Activated CD8-positive, alpha-beta T cell treated with anti-CD3 and anti-CD28 coated beads, Interleukin-2, amount 10 ng/mL, durations not matched to agents 7 days and 5 days (primary cell): Measurements from ENCODE around the gene HIVEP3. TPM values are rescaled to one million over a fixed set of nuclear protein-coding genes. Genes with fewer than 3 reads are reported as not detected.
"Not testable (repeated sequence)": the region's sequence is repeated elsewhere in the genome, so short reads cannot be mapped to it uniquely, and the experiment has no call there.

Experiments
- ATAC-seq: fragments of 150-1000 bp; cut with Tn5 transposase; one replicate; pipeline ENCODE4 v1.10.0; 2021; ENCODE audit warnings: moderate library complexity
- CTCF ChIA-PET: fragments of 350-600 bp; sonication (Branson Sonifier 250); formaldehyde crosslinking; loops from one replicate; lab custom pipeline; 2021; ENCODE audit warnings: antibody characterized with exemption; lab: Charles Lee
- POLR2A ChIA-PET: fragments of 350-600 bp; sonication (Branson Sonifier 250); formaldehyde crosslinking; loops from one replicate; lab custom pipeline; 2021; ENCODE audit warnings: antibody characterized with exemption; lab: Charles Lee
- DNase-seq: peaks from one replicate; pipeline ENCODE4 v3.0.0-alpha.2; 2020
- H3K27ac Mint-ChIP-seq: one replicate; pipeline ENCODE4 v1.8.0; 2021; ENCODE audit warnings: mild to moderate bottlenecking, mixed read lengths
- H3K27me3 Mint-ChIP-seq: one replicate; pipeline ENCODE4 v1.8.0; 2021; ENCODE audit warnings: low read depth, mixed read lengths
- H3K36me3 Mint-ChIP-seq: one replicate; pipeline ENCODE4 v1.8.0; 2021; ENCODE audit warnings: low read depth, mixed read lengths
- H3K4me1 Mint-ChIP-seq: one replicate; pipeline ENCODE4 v1.8.0; 2021; ENCODE audit warnings: low read depth, mixed read lengths
- H3K4me3 Mint-ChIP-seq: one replicate; pipeline ENCODE4 v1.8.0; 2021; ENCODE audit warnings: mild to moderate bottlenecking, mixed read lengths
- H3K9me3 Mint-ChIP-seq: one replicate; pipeline ENCODE4 v1.8.0; 2022; ENCODE audit warnings: mixed read lengths; ENCODE audit not compliant: insufficient read depth
- total RNA-seq, 2 experiments: library from RNA; stranded (reverse); gene quantifications; one replicate each; pipeline ENCODE4 v1.2.3, GENCODE V29; 2021

Gene HIVEP3
- 10 to 100 TPM; 10.8 to 11.8 TPM for total RNA-seq

GRCh38 chr1:41918450-41919043 is at the start of gene HIVEP3:
TSS of gene HIVEP3 (minus strand) at chr1:41918922.
- ChIA-PET CTCF (interaction anchor here (0.8 to 6.1 kb wide), 2 partner anchors 27 to 114 kb away, joined by 3 to 71 read pairs; no protein-coding TSS in a partner anchor), POLR2A (interaction anchor here (0.7 to 2.4 kb wide), 5 partner anchors 10 to 27 kb away, joined by 3 to 26 read pairs (median 4); no protein-coding TSS in a partner anchor)
- no peak for DNase-seq
- Mint-ChIP-seq H3K27ac (peak within 1 kb of the TSS; percentile 98), H3K4me3 (peak within 1 kb of the TSS; percentile 95), H3K27me3 (peaks cover 6% of the 10 kb centered on the region), H3K4me1 (peaks cover 69% of the 10 kb centered on the region), H3K9me3 (peaks cover 4% of the 10 kb centered on the region), H3K36me3 (peaks cover 12% of the 10 kb centered on the region)
- no peak for ATAC-seq

- Mint-ChIP-seq H3K4me3 (no peak overlapping the region), H3K9me3 (peaks cover 10% of the 10 kb centered on the region), H3K27me3 (no peaks in the 10 kb centered on the region), H3K4me1 (no peaks in the 10 kb centered on the region), H3K36me3 (no peaks in the 10 kb centered on the region), H3K27ac (no peak overlapping the region)
- ChIA-PET CTCF (no interaction called here), POLR2A (interaction anchor here (0.6 kb wide), 1 partner anchor 161 kb away, joined by 3 read pairs; no protein-coding TSS in a partner anchor)
- DNase-seq (no peak), ATAC-seq (no peak)
These were observed 45.7 kb upstream of the HIVEP3 start for GRCh38 chr1:41964400-41964799.

GRCh38 chr1:41963636-41964035 is 44.9 kb upstream of the HIVEP3 start:
- no peak overlapping the region for H3K4me3 Mint-ChIP-seq
- CTCF ChIA-PET, result no interaction called here
- H3K27me3 Mint-ChIP-seq, result no peaks in the 10 kb centered on the region
- DNase-seq (no peak), ATAC-seq (no peak)
- no peaks in the 10 kb centered on the region for H3K4me1 Mint-ChIP-seq
- POLR2A ChIA-PET, result no interaction called here
- peaks cover 10% of the 10 kb centered on the region for H3K9me3 Mint-ChIP-seq
- H3K27ac Mint-ChIP-seq, result peak overlapping the region; percentile 24
- no peaks in the 10 kb centered on the region for H3K36me3 Mint-ChIP-seq

- ChIA-PET POLR2A (no interaction called here), CTCF (no interaction called here)
- H3K27me3 Mint-ChIP-seq, result no peaks in the 10 kb centered on the region
- ATAC-seq (no peak), DNase-seq (no peak)
- no peaks in the 10 kb centered on the region for H3K9me3 Mint-ChIP-seq
- H3K36me3 Mint-ChIP-seq, result no peaks in the 10 kb centered on the region
- no peak overlapping the region for H3K27ac Mint-ChIP-seq
- peaks cover 11% of the 10 kb centered on the region for H3K4me1 Mint-ChIP-seq
- no peak overlapping the region for H3K4me3 Mint-ChIP-seq
These were observed 39.4 kb upstream of the HIVEP3 start for GRCh38 chr1:41958015-41958673.

- ChIA-PET POLR2A (no interaction called here), CTCF (no interaction called here)
- peaks cover 11% of the 10 kb centered on the region for H3K4me1 Mint-ChIP-seq
- ATAC-seq (no peak), DNase-seq (no peak)
- no peaks in the 10 kb centered on the region for H3K36me3 Mint-ChIP-seq
- H3K9me3 Mint-ChIP-seq, result no peaks in the 10 kb centered on the region
- no peak overlapping the region for H3K4me3 Mint-ChIP-seq
- H3K27ac Mint-ChIP-seq, result no peak overlapping the region
- no peaks in the 10 kb centered on the region for H3K27me3 Mint-ChIP-seq
These were observed 38.8 kb upstream of the HIVEP3 start for GRCh38 chr1:41957568-41957967.

- CTCF ChIA-PET, result interaction anchor here (1.6 kb wide), 1 partner anchor 25 kb away, joined by 3 read pairs; no protein-coding TSS in a partner anchor
- no peaks in the 10 kb centered on the region for H3K27me3 Mint-ChIP-seq
- peak; percentile 44 for ATAC-seq
These were observed 36.9 kb upstream of the HIVEP3 start for GRCh38 chr1:41955461-41956159.

GRCh38 chr1:41954533-41954944 is 35.8 kb upstream of the HIVEP3 start:
- POLR2A ChIA-PET, result no interaction called here
- CTCF ChIA-PET, result interaction anchor here (1.6 kb wide), 1 partner anchor 27 kb away, joined by 3 read pairs; no protein-coding TSS in a partner anchor

More at GRCh38 chr1:41955461-41956159, 36.9 kb upstream of the HIVEP3 start:
- H3K9me3 Mint-ChIP-seq, result peaks cover 8% of the 10 kb centered on the region
- peaks cover 11% of the 10 kb centered on the region for H3K4me1 Mint-ChIP-seq
- H3K4me3 Mint-ChIP-seq, result no peak overlapping the region
- H3K36me3 Mint-ChIP-seq, result peaks cover 9% of the 10 kb centered on the region
- no peak overlapping the region for H3K27ac Mint-ChIP-seq
- DNase-seq, result no peak
- POLR2A ChIA-PET, result no interaction called here

GRCh38 chr1:41953291-41953690 is 34.6 kb upstream of the HIVEP3 start:
- ChIA-PET POLR2A (no interaction called here), CTCF (no interaction called here)
- H3K27me3 Mint-ChIP-seq, result no peaks in the 10 kb centered on the region
- ATAC-seq (no peak), DNase-seq (no peak)
- peaks cover 24% of the 10 kb centered on the region for H3K9me3 Mint-ChIP-seq
- peaks cover 9% of the 10 kb centered on the region for H3K36me3 Mint-ChIP-seq
- H3K27ac Mint-ChIP-seq, result no peak overlapping the region
- peaks cover 11% of the 10 kb centered on the region for H3K4me1 Mint-ChIP-seq
- no peak overlapping the region for H3K4me3 Mint-ChIP-seq

More at GRCh38 chr1:41954533-41954944, 35.8 kb upstream of the HIVEP3 start:
- no peak for DNase-seq
- no peak for ATAC-seq
- H3K27me3 Mint-ChIP-seq, result no peaks in the 10 kb centered on the region
- H3K4me3 Mint-ChIP-seq, result no peak overlapping the region
- peaks cover 17% of the 10 kb centered on the region for H3K9me3 Mint-ChIP-seq
- no peak overlapping the region for H3K27ac Mint-ChIP-seq
- H3K36me3 Mint-ChIP-seq, result peaks cover 9% of the 10 kb centered on the region
- peaks cover 11% of the 10 kb centered on the region for H3K4me1 Mint-ChIP-seq

GRCh38 chr1:41952208-41952607 is 33.5 kb upstream of the HIVEP3 start:
- Mint-ChIP-seq H3K4me1 (peaks cover 11% of the 10 kb centered on the region), H3K27ac (no peak overlapping the region), H3K27me3 (no peaks in the 10 kb centered on the region), H3K36me3 (peaks cover 9% of the 10 kb centered on the region), H3K9me3 (peaks cover 24% of the 10 kb centered on the region), H3K4me3 (no peak overlapping the region)
- no peak for DNase-seq
- ChIA-PET CTCF (no interaction called here), POLR2A (no interaction called here)
- no peak for ATAC-seq

- POLR2A ChIA-PET, H3K27ac Mint-ChIP-seq, H3K4me3 Mint-ChIP-seq, H3K27me3 Mint-ChIP-seq, CTCF ChIA-PET, ATAC-seq, DNase-seq, H3K36me3 Mint-ChIP-seq: not testable (repeated sequence)
- Mint-ChIP-seq H3K4me1 (peaks cover 11% of the 10 kb centered on the region), H3K9me3 (peaks cover 24% of the 10 kb centered on the region)
These were observed 32.8 kb upstream of the HIVEP3 start for GRCh38 chr1:41951492-41951891.

- peaks cover 24% of the 10 kb centered on the region for H3K9me3 Mint-ChIP-seq
- no peaks in the 10 kb centered on the region for H3K27me3 Mint-ChIP-seq
- no peak for ATAC-seq
- ChIA-PET POLR2A (no interaction called here), CTCF (interaction anchor here (0.7 kb wide), 1 partner anchor 10 kb away, joined by 3 read pairs; no protein-coding TSS in a partner anchor)
- DNase-seq, result no peak
- peaks cover 10% of the 10 kb centered on the region for H3K4me1 Mint-ChIP-seq
- H3K27ac Mint-ChIP-seq, result no peak overlapping the region
- peaks cover 9% of the 10 kb centered on the region for H3K36me3 Mint-ChIP-seq
- H3K4me3 Mint-ChIP-seq, result no peak overlapping the region
These were observed 32.1 kb upstream of the HIVEP3 start for GRCh38 chr1:41950820-41951219.
